HG03066 (cell line): ENCODE data around the gene IRF6.

Experiments
- ATAC-seq: cut with Tn5 transposase; IDR thresholded peaks from one replicate; pipeline ENCODE4 v1.9.1; 2021; ENCODE audit warnings: low read depth; ENCODE audit not compliant: unreplicated experiment

IRF6 gene

DNA sequence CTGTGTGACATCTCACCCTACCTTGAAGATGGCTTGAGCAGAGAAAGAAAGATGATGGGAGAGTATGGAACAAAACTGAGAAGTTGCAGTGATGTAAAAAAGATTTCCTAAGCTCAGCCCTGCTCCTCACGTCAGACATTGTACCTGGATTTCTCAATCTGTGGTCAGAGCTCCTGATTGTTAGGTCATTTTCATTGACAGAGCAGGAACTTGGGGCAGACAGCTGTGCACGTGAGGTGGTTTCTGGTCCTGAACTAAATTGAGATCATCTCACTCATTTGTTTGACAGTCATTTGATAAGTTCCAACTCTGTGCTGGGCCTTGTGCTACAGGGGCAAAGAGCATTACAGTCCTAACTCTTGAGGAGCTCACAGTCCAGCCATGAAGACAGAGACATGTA, 39.9 kb downstream of the IRF6 start:
- ATAC-seq: no peak

GRCh38 chr1:209761011-209761635, 44.8 kb downstream of the IRF6 start:
- ATAC-seq: no peak

- ATAC-seq: no peak
Observed at GRCh38 chr1:209759829-209760359, 46.0 kb downstream of the IRF6 start.

- no peak for ATAC-seq
Observed at GRCh38 chr1:209758400-209758799, 47.5 kb downstream of the IRF6 start.

DNA sequence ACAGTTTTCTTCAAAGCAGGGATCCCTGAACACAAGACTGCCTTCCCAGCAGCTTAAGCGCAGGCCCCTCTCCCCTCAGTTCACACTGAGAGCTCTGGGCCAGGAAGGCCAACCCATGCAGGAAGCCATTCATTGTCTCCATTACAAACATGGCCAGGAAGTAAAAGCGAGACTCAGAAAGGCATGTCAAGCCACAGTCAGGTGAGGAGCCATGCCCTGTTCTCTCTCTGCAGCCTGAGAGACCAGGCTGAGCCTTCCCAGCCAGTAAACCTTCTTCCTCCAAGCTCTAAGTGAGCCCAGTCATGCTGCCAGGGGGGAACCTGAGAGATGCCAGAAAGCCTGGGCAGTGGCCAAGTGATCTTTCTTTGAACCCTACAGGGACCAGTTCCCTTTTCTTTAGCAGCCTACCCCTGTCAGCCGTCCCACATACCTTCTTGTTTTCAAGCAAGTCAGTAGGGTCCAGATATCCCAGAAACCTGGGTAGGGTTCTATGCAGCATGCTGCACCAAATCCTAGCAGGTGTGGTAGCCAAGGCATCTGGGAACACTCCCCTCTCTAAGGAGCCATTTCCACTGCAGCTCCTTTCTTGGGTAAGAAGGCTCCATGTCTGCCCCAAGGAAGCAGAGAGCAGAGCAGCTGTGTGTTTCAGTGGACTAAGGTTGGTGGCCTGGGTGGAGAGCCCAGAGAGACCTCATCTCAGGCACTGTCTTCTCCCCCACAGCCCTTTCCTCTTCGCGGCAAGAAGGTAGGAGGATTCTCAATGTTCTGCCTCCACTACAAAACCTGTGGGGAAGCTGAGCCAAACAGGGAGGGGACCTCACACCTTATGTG, 49.1 kb downstream of the IRF6 start:
- peak; percentile 24 for ATAC-seq

- peak; percentile 65 for ATAC-seq
Observed at GRCh38 chr1:209755926-209756614, 49.9 kb downstream of the IRF6 start, which contains the start of gene TRAF3IP3. TSS of gene TRAF3IP3 (plus strand) at chr1:209756053. CDS start at chr1:209760040, 3,987 bp downstream.

DNA sequence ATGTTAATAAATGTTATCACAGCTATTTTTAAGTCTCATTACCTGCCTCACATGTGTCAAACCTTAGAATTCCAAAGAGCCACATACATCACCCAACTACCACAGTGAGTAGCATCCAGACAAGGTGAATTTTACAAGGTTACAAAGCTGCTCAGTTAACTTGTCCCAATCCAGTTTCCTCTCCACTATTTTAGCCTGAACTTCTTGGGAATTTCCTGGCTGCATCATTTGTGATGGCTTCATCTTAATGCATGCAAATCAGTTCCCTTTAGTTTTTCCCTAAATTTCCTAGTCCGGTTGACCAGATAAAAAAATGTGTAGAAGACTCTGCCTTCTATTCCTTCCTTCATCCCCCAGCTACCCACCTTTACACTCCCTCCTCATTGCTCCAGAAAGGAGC, 50.7 kb downstream of the IRF6 start:
- ATAC-seq: no peak

GRCh38 chr1:209752890-209753289, 53.1 kb downstream of the IRF6 start:
- no peak for ATAC-seq

GRCh38 chr1:209751627-209752231, 54.2 kb downstream of the IRF6 start:
- ATAC-seq: peak; percentile 46

GRCh38 chr1:209749670-209750323, 56.1 kb downstream of the IRF6 start:
- no peak for ATAC-seq

DNA sequence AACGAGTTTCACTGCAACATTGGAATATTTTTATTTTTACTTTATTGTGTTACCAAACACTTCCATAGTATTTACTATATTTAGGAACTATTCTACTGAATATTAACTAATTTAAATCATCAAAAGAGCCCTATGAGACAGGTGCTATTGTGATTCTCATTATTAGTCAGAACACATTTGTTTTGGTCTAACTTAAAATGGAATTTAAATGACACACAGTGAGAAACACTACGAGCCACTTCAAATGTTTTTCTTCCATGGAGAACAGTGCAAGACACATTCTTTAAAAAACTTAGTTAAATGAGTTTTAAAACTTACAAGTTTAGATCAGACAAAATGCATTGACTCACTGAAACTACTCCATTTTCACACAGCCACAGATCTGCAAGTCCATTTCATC, 56.7 kb downstream of the IRF6 start:
- ATAC-seq: no peak

- no peak for ATAC-seq
Observed at GRCh38 chr1:209748620-209749019, 57.3 kb downstream of the IRF6 start.

DNA sequence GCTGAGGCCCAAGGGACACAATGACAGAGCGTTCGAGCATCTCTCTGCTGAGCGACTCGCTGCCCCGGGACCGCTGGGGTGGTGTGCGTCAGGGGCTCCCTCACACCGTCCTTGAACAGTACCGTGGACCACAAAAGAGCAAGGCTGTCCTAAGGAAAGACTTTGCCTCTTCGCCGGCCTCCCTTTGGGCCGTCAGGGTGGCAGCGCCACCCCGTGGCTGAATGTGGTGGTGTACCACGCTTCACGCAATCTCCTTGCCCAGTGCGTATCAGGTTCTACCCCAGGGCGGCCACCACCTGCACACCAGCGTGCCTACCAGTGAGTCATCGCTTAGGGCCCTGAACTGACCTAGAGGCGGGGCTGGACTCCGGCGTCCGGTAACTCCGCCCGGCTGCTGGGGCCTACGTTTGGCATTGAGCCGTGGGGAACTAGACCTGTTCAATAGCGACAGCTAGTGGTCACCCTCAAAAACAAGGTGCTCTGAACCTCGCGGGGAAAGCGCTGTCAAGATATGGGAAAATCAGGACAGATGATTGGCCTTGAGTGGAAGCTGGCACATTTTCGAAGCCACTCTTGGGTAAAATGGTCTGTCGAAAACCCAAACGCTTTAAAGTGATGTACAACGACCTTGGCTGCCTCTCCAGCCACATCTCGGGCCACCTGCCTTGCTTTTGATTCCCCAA, 58.2 kb downstream of the IRF6 start:
- ATAC-seq: peak; percentile 60

GRCh38 chr1:209746451-209747165, 59.3 kb downstream of the IRF6 start:
- no peak for ATAC-seq

- ATAC-seq: no peak
Observed at GRCh38 chr1:209743145-209743482, 62.8 kb downstream of the IRF6 start.

GRCh38 chr1:209742409-209743144, 63.4 kb downstream of the IRF6 start:
- no peak for ATAC-seq

DNA sequence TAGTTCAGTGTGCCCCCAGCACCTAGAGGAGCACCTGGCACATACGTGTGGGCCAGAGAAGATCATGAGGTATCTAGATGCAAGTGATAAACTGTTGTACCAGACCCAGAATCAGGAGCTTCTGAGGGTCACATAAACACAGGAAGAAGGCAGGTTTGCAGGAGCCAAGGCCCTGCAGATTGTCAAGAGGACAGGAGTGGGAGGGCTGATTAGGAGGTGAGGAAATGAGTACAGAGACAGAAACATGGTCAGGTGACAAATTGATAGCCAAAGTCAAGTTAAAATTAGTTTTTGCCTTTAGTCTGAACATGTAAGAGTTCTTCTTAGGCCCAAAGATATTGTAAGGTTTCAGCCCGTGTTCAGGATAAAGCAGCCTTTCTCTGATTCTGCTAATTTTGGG, 64.1 kb downstream of the IRF6 start:
- no peak for ATAC-seq

- no peak for ATAC-seq
Observed at GRCh38 chr1:209741193-209741592, 64.7 kb downstream of the IRF6 start.

- ATAC-seq: no peak
Observed at GRCh38 chr1:209738270-209738669, 67.7 kb downstream of the IRF6 start.
